RWPE1 (cell line): ENCODE results near the gene ZC3H12D.

Experiments
- CTCF ChIA-PET: fragments of 350-600 bp; sonication (Branson Sonifier 250); formaldehyde crosslinking; extraction: SDS; loops from one replicate; lab custom pipeline; 2021; lab: Yijun Ruan, JAX
- POLR2A ChIA-PET: fragments of 400-600 bp; formaldehyde crosslinking; extraction: SDS; loops from one replicate; lab custom pipeline; 2020; ENCODE audit warnings: antibody characterized with exemption; ENCODE audit not compliant: low non-redundant PET; lab: Yijun Ruan, JAX
- DNase-seq: peaks from one replicate; pipeline ENCODE4 v3.0.0; 2012; ENCODE audit warnings: low spot score
- H3K27ac ChIP-seq: fragments of 450-650 bp; 2 replicates; pipeline ENCODE4 v1.5.1; 2017
- CTCF ChIP-seq: fragments of 450-650 bp; conservative IDR thresholded peaks from 2 replicates; pipeline ENCODE4 v1.5.1; 2017; ENCODE audit warnings: low read depth, mild to moderate bottlenecking

Gene ZC3H12D

GRCh38 chr6:149472241-149472640, 12.6 kb downstream of the ZC3H12D start:
- no peak for TF ChIP-seq CTCF
- no peak for DNase-seq
- ChIA-PET CTCF (no interaction called here), POLR2A (no interaction called here)
- no peak overlapping the region for H3K27ac ChIP-seq

GRCh38 chr6:149471801-149472200, 13.0 kb downstream of the ZC3H12D start:
- no peak for TF ChIP-seq CTCF
- no peak overlapping the region for H3K27ac ChIP-seq
- POLR2A ChIA-PET = no interaction called here
- CTCF ChIA-PET = no interaction called here
- DNase-seq = no peak

- ChIA-PET POLR2A (no interaction called here), CTCF (no interaction called here)
- DNase-seq = no peak
- TF ChIP-seq CTCF = no peak
- no peak overlapping the region for H3K27ac ChIP-seq
Observed at GRCh38 chr6:149470948-149471347, 13.9 kb downstream of the ZC3H12D start.

- ChIA-PET CTCF (interaction anchor here (0.6 kb wide), 1 partner anchor 1692 kb away, joined by 3 read pairs; no protein-coding TSS in a partner anchor), POLR2A (no interaction called here)
- no peak overlapping the region for H3K27ac ChIP-seq
- no peak for TF ChIP-seq CTCF
- no peak for DNase-seq
Observed at GRCh38 chr6:149468179-149468578, 16.6 kb downstream of the ZC3H12D start.

- H3K27ac ChIP-seq = no peak overlapping the region
- CTCF ChIA-PET = no interaction called here
- TF ChIP-seq CTCF = no peak
- no peak for DNase-seq
- POLR2A ChIA-PET = no interaction called here
Observed at GRCh38 chr6:149467265-149467664, 17.5 kb downstream of the ZC3H12D start.

- ChIA-PET POLR2A (no interaction called here), CTCF (interaction anchor here (0.6 kb wide), 1 partner anchor 453 kb away, joined by 3 read pairs; no protein-coding TSS in a partner anchor)
- DNase-seq = no peak
- H3K27ac ChIP-seq = no peak overlapping the region
- TF ChIP-seq CTCF = no peak
Observed at GRCh38 chr6:149464411-149464810, 20.4 kb downstream of the ZC3H12D start.
